HCT116 (cell line): ENCODE data around the gene THOC1. TPM values are rescaled to one million over a fixed set of nuclear protein-coding genes. Genes with fewer than 3 reads are reported as not detected.

ENCODE experiments used
- ATAC-seq: fragments of 200-7000 bp; cut with Tn5 transposase; 2 replicates; pipeline ENCODE4 v1.9.1; 2020; ENCODE audit warnings: mild to moderate bottlenecking, moderate library complexity
- BruUV-seq: library from RNA; stranded (reverse); fragments of 400-500 nt; replicated peaks from 2 replicates; lab custom pipeline; 2021; lab: Mats Ljungman, UMichigan
- CTCF ChIA-PET: fragments of 300-600 bp; sonication (Branson Sonifier 250); formaldehyde crosslinking; loops from one replicate; lab custom pipeline; 2021; ENCODE audit warnings: antibody characterized with exemption; lab: Charles Lee
- POLR2A ChIA-PET: fragments of 300-600, 350-600 bp; sonication (Branson Sonifier 250); formaldehyde crosslinking; loops from one replicate; lab custom pipeline; 2021; ENCODE audit warnings: antibody characterized with exemption; lab: Charles Lee
- RAD21 ChIA-PET, 2 experiments: fragments of 300-600 bp; sonication (Branson Sonifier 250); formaldehyde crosslinking; loops; one replicate each; lab custom pipeline; 2023; ENCODE audit warnings: low total read pairs in 2 of 2; ENCODE audit not compliant: uncharacterized antibody in 2 of 2, unreplicated experiment in 2 of 2, low non-redundant PET in 1 of 2; lab: Charles Lee
- DNase-seq: peaks from one replicate; pipeline ENCODE4 v3.0.0-alpha.2; 2010; ENCODE audit warnings: low read depth, low spot score
- H2AFZ ChIP-seq: fragments of 200-600 bp; shearing (Covaris generic), sonication (generic); 2 replicates; pipeline ENCODE4 v1.6.1; 2017; ENCODE audit warnings: low read depth, mixed run types, mixed read lengths, antibody characterized with exemption, low read length; ENCODE audit not compliant: poor library complexity, severe bottlenecking
- H3K27ac ChIP-seq: 2 replicates; pipeline ENCODE4 v1.5.1; 2012; ENCODE audit warnings: low read depth, low read length
- H3K27me3 ChIP-seq: fragments of 200-600 bp; sonication (generic); 2 replicates; pipeline ENCODE4 v1.6.1; 2016; ENCODE audit warnings: mixed run types, low read length, mixed read lengths; ENCODE audit not compliant: insufficient read depth
- H3K36me3 ChIP-seq, 2 experiments: fragments of 200-500 bp in 1 of 2; fragments of 200-600 bp in 1 of 2; sonication (Bioruptor generic) in 1 of 2; sonication (generic) in 1 of 2; 2 replicates each; pipeline versions ENCODE4 v1.5.1 to v1.6.1; 2014 to 2016; ENCODE audit warnings: low read length in 2 of 2, inconsistent platforms in 1 of 2, mixed read lengths in 1 of 2, mixed run types in 1 of 2; ENCODE audit not compliant: insufficient read depth in 2 of 2, control insufficient read depth in 1 of 2
- H3K4me1 ChIP-seq, 2 experiments: fragments of 200-600 bp in 1 of 2; sonication (generic) in 1 of 2; 2 replicates each; pipeline versions ENCODE4 v1.5.1 to v1.6.1; 2012 to 2017; ENCODE audit warnings: low read length in 2 of 2, inconsistent platforms in 1 of 2, mild to moderate bottlenecking in 1 of 2, mixed read lengths in 1 of 2, mixed run types in 1 of 2, moderate library complexity in 1 of 2; ENCODE audit not compliant: insufficient read depth in 2 of 2, control insufficient read depth in 1 of 2
- H3K4me2 ChIP-seq: fragments of 200-600 bp; sonication (generic); 2 replicates; pipeline ENCODE4 v1.6.1; 2017; ENCODE audit warnings: mixed run types, low read length, mixed read lengths
- H3K4me3 ChIP-seq, 2 experiments: fragments of 200-600 bp in 1 of 2; sonication (generic) in 1 of 2; replicated peaks in 1 of 2; 2 replicates each; pipeline ENCODE4 v1.5.1; 2011 to 2016; ENCODE audit warnings: low read length in 2 of 2, control low read depth in 1 of 2, low read depth in 1 of 2, mild to moderate bottlenecking in 1 of 2, mixed read lengths in 1 of 2, mixed run types in 1 of 2
- H3K79me2 ChIP-seq: fragments of 200-600 bp; sonication (generic); 2 replicates; pipeline ENCODE4 v1.6.1; 2017; ENCODE audit warnings: mild to moderate bottlenecking, mixed run types, low read length, moderate library complexity, mixed read lengths; ENCODE audit not compliant: insufficient read depth
- H3K9ac ChIP-seq: fragments of 200-600 bp; sonication (generic); 2 replicates; pipeline ENCODE4 v1.6.1; 2016; ENCODE audit warnings: low read length, mixed read lengths
- H3K9me2 ChIP-seq: fragments of 200-600 bp; sonication (generic), shearing (Covaris generic); 2 replicates; pipeline ENCODE4 v1.6.1; 2017; ENCODE audit warnings: mixed run types, mild to moderate bottlenecking, moderate library complexity; ENCODE audit not compliant: insufficient read depth
- H3K9me3 ChIP-seq, 2 experiments: fragments of 200-500 bp in 1 of 2; fragments of 200-600 bp in 1 of 2; sonication (Bioruptor generic) in 1 of 2; sonication (generic) in 1 of 2; 2 replicates each; pipeline ENCODE4 v1.6.1; 2014 to 2017; ENCODE audit warnings: low read length in 2 of 2, mixed read lengths in 2 of 2, inconsistent platforms in 1 of 2, low read depth in 1 of 2, mild to moderate bottlenecking in 1 of 2, mixed run types in 1 of 2, moderate library complexity in 1 of 2; ENCODE audit not compliant: control insufficient read depth in 1 of 2, insufficient read depth in 1 of 2
- H4K20me1 ChIP-seq: fragments of 200-600 bp; sonication (generic), shearing (Covaris generic); 2 replicates; pipeline ENCODE4 v1.6.1; 2017; ENCODE audit warnings: mixed run types, mild to moderate bottlenecking, moderate library complexity; ENCODE audit not compliant: insufficient read depth
- CEBPB ChIP-seq: IDR thresholded peaks from 2 replicates; pipeline ENCODE4 v1.6.1; 2012; ENCODE audit warnings: low read depth
- CTCF ChIP-seq, 3 experiments: fragments of 200-600 bp in 1 of 3; sonication (generic) in 1 of 3; IDR thresholded peaks in 2 of 3; conservative IDR thresholded peaks in 1 of 3; 2 replicates each; pipeline ENCODE4 v1.5.1; 2012 to 2017; ENCODE audit warnings: low read depth in 2 of 3, low read length in 2 of 3, antibody characterized with exemption in 1 of 3, borderline replicate concordance in 1 of 3, control low read depth in 1 of 3, mild to moderate bottlenecking in 1 of 3, mixed read lengths in 1 of 3, mixed run types in 1 of 3, moderate library complexity in 1 of 3; ENCODE audit not compliant: insufficient read depth in 1 of 3
- EZH2 ChIP-seq: fragments of 200-600 bp; sonication (generic); IDR thresholded peaks from 2 replicates; pipeline ENCODE4 v1.6.1; 2017; ENCODE audit warnings: antibody characterized with exemption, mixed run types
- FOSL1 ChIP-seq: IDR thresholded peaks from 2 replicates; pipeline ENCODE4 v1.6.1; 2012; ENCODE audit warnings: low read depth
- JUND ChIP-seq: IDR thresholded peaks from 2 replicates; pipeline ENCODE4 v1.6.1; 2012
- POLR2A ChIP-seq: IDR thresholded peaks from 2 replicates; pipeline ENCODE4 v1.7.0; 2011; ENCODE audit warnings: borderline replicate concordance; ENCODE audit not compliant: insufficient read depth, insufficient read length; ENCODE audit errors: extremely low read depth
- POLR2AphosphoS5 ChIP-seq: IDR thresholded peaks from 2 replicates; pipeline ENCODE4 v1.6.1; 2011; ENCODE audit warnings: mild to moderate bottlenecking, low read depth, low read length, moderate library complexity
- RAD21 ChIP-seq: IDR thresholded peaks from 2 replicates; pipeline ENCODE4 v1.6.1; 2012; ENCODE audit warnings: low read depth, mild to moderate bottlenecking
- SIN3A ChIP-seq: IDR thresholded peaks from 2 replicates; pipeline ENCODE4 v1.6.1; 2012; ENCODE audit warnings: low read depth
- TCF7L2 ChIP-seq: IDR thresholded peaks from 2 replicates; pipeline ENCODE4 v1.7.0; 2011; ENCODE audit warnings: borderline replicate concordance, inconsistent platforms; ENCODE audit not compliant: insufficient read depth, insufficient read length; ENCODE audit errors: extremely low read depth
- YY1 ChIP-seq: IDR thresholded peaks from 2 replicates; pipeline ENCODE4 v1.6.1; 2011; ENCODE audit warnings: low read length, low read depth, moderate library complexity, mild to moderate bottlenecking; ENCODE audit not compliant: insufficient replicate concordance; ENCODE audit errors: extremely low read depth
- ZBTB33 ChIP-seq: IDR thresholded peaks from 2 replicates; pipeline ENCODE4 v1.6.1; 2011; ENCODE audit warnings: mild to moderate bottlenecking, low read length, moderate library complexity; ENCODE audit not compliant: insufficient replicate concordance; ENCODE audit errors: extremely low read depth
- ZFX ChIP-seq: fragments of 450-650 bp; IDR thresholded peaks from 2 replicates; pipeline ENCODE4 v1.6.1; 2017
- ZNF274 ChIP-seq: fragments of 200-500 bp; sonication (Bioruptor generic); IDR thresholded peaks from 2 replicates; pipeline ENCODE4 v1.6.1; 2014; ENCODE audit warnings: mild to moderate bottlenecking, low read depth, low read length, inconsistent platforms
- intact Hi-C: fragments of 100-400 bp; cut with micrococcal nuclease; formaldehyde crosslinking; loops from 2 replicates; pipeline ENCODE4 v1.10.0; 2022
- total RNA-seq: library from RNA; stranded (reverse); gene quantifications from one replicate; pipeline ENCODE4 v1.2.1, GENCODE V29; 2021; ENCODE audit not compliant: unreplicated experiment

THOC1 gene
- total RNA-seq, 1 experiment from 2014 or later: 26.0 TPM

GRCh38 chr18:213505-213904, 54.3 kb downstream of the THOC1 start:
- Histone ChIP-seq H3K79me2 (peaks cover 6% of the 10 kb centered on the region; the same call in 1 of the 2 replicates), H3K9me2 (no peaks in the 10 kb centered on the region), H3K4me2 (no peak overlapping the region), H3K27ac (no peak overlapping the region), H3K4me3 (no peak overlapping the region), H3K36me3 (peaks cover 14 to 31% of the 10 kb centered on the region in 2 experiments), H3K9ac (no peak overlapping the region), H3K9me3 (no peaks in the 10 kb centered on the region), H3K27me3 (no peaks in the 10 kb centered on the region), H3K4me1 (no peaks in the 10 kb centered on the region), H2AFZ (no peak overlapping the region), H4K20me1 (no peaks in the 10 kb centered on the region)
- intact Hi-C loops: no loop called here
- DNase-seq (no peak), ATAC-seq (no peak)
- TF ChIP-seq JUND: no peak
- no peak for TF ChIP-seq ZFX
- TF ChIP-seq POLR2A: no peak
- TF ChIP-seq EZH2: no peak
- TF ChIP-seq ZBTB33: no peak
- no peak for TF ChIP-seq CEBPB
- no peak for TF ChIP-seq YY1
- TF ChIP-seq POLR2AphosphoS5: no peak
- TF ChIP-seq FOSL1: no peak
- no peak for TF ChIP-seq CTCF (IDR thresholded peaks at IDR 0.05 in 2 of 3, conservative IDR thresholded peaks at IDR 0.05 in 1 of 3; ENCODE audit: borderline replicate concordance in 1 of 3, insufficient read depth in 1 of 3, low read depth in 2 of 3, low read length in 2 of 3)
- TF ChIP-seq TCF7L2: no peak
- TF ChIP-seq ZNF274: no peak
- no peak for TF ChIP-seq SIN3A
- TF ChIP-seq RAD21: no peak
- CTCF ChIA-PET: no interaction called here
- POLR2A ChIA-PET: no interaction called here
- no TSS peak for BruUV-seq
- RAD21 ChIA-PET: no interaction called here
